Right forelimb (tissue), 1 donor: Measurements from ENCODE around the gene MECR.

Experiments
- DNase-seq: peaks from one replicate; pipeline ENCODE4 v3.0.0-alpha.2; 2018

The MECR gene

GRCh38 chr1:29201595-29202051 lies 29.1 kb downstream of the MECR start:
- DNase-seq: no peak

GRCh38 chr1:29200906-29201594 lies 29.7 kb downstream of the MECR start:
- DNase-seq: no peak

GRCh38 chr1:29197993-29198392 lies 32.7 kb downstream of the MECR start:
- no peak for DNase-seq

- DNase-seq: no peak
These were observed 33.2 kb downstream of the MECR start for GRCh38 chr1:29197590-29197924.

- DNase-seq: no peak
These were observed 33.7 kb downstream of the MECR start for GRCh38 chr1:29196863-29197589.

GRCh38 chr1:29195881-29196291 lies 34.8 kb downstream of the MECR start:
- DNase-seq: no peak

- no peak for DNase-seq
These were observed 36.8 kb downstream of the MECR start for GRCh38 chr1:29193879-29194455.

GRCh38 chr1:29190718-29191117 lies 40.0 kb downstream of the MECR start:
- DNase-seq: no peak

GRCh38 chr1:29186707-29187106 lies 44.0 kb downstream of the MECR start:
- DNase-seq: no peak

- DNase-seq: no peak
These were observed 44.5 kb downstream of the MECR start for GRCh38 chr1:29186252-29186651.

GRCh38 chr1:29183287-29183686 lies 47.4 kb downstream of the MECR start:
- no peak for DNase-seq

GRCh38 chr1:29181413-29182225 lies 49.1 kb downstream of the MECR start, which contains the start of gene SRSF4:
SRSF4 (minus strand) TSS chr1:29181900; CDS start chr1:29181752, 148 bp downstream.
- peak; percentile 99 for DNase-seq

GRCh38 chr1:29180497-29181412 lies 50.0 kb downstream of the MECR start:
- DNase-seq: no peak

GRCh38 chr1:29179641-29180184 lies 51.0 kb downstream of the MECR start:
- DNase-seq: no peak

GRCh38 chr1:29177022-29177705 lies 53.6 kb downstream of the MECR start:
- DNase-seq: no peak

GRCh38 chr1:29176576-29176975 lies 54.2 kb downstream of the MECR start:
- DNase-seq: no peak

GRCh38 chr1:29172415-29172939 lies 58.3 kb downstream of the MECR start:
- no peak for DNase-seq

- no peak for DNase-seq
These were observed 59.2 kb downstream of the MECR start for GRCh38 chr1:29171521-29171920.

GRCh38 chr1:29171089-29171488 lies 59.6 kb downstream of the MECR start:
- no peak for DNase-seq

GRCh38 chr1:29169976-29170375 lies 60.8 kb downstream of the MECR start:
- DNase-seq: no peak

GRCh38 chr1:29167904-29168303 lies 62.8 kb downstream of the MECR start:
- no peak for DNase-seq
